GM04504 (cell line): ENCODE results near the gene CYB5R3.
"Not testable (repeated sequence)": the region's sequence is repeated elsewhere in the genome, so short reads cannot be mapped to it uniquely, and the experiment has no call there.

Experiments used
- DNase-seq: peaks from one replicate; pipeline ENCODE4 v3.0.0-alpha.2; 2012; ENCODE audit warnings: low read depth

The CYB5R3 gene

GRCh38 chr22:42601879-42602465 lies 47.2 kb downstream of the CYB5R3 start:
- no peak for DNase-seq

- no peak for DNase-seq
Observed at GRCh38 chr22:42596863-42597530, 52.2 kb downstream of the CYB5R3 start.

DNA sequence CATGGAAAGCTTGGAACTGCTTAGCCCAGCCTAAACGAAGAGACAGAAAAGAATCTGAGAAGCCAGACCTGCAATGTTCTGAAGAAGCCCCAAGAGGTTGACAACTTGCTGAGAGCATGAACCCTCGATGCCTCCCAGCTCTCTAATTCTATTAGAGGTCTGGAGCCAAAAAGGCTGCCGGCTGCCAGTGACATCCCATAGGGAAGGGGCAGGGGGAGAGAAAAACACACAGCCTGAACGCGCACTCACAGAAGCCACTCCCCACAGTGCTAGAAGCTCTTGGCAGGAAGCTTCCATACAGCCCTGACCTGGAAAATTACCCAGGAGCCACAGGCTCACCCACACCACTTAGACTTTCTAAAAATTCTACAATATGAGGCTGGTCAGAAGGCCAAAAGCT lies 52.9 kb downstream of the CYB5R3 start:
- DNase-seq = no peak

DNA sequence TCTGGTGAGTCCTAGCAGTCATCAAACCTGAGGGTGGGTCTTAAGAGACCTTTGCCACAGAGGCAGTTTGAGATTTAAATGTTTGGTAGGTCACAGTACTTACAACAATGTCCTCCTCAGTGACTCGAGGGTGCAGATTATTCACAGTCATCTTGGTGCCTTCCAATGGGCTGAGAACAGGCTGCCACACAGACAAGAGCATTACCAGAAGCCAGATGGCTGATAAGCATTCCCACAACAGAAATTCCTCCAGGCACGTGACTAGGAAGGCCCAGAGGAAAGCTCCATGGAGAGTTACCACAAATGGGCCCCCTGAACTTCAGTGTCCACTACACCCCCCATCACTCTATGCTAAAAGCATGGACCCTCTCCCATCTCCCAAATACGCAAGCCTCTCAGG lies 53.8 kb downstream of the CYB5R3 start:
- DNase-seq = no peak

GRCh38 chr22:42591987-42592386 lies 57.2 kb downstream of the CYB5R3 start:
- DNase-seq = no peak

DNA sequence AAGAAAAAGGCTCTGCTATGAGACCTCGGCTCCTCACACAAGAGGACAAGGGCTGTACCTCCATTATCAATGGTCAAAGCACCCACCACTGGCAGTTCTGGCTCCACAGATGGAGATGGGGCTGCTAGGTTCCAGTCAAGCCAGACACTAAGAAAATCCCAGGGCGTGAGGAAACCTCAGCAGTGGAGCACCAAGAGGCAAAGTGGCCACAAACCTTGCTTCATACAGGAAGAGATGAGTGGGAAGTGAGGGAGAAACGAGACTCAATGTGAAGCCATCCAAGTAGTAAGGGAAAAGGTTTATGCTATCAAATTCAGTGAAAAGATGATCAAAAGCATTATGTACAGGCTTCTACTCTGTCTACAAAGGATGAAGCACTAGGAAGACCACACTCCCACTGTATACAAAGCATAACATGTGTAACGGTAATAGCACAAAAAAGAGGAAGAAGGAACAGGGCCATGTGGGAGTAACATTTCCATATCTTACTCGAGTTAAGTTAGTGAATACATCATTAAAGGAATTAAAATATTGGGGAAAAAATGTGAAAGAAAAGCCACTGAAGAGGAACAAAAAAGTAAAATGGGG lies 61.5 kb downstream of the CYB5R3 start:
- DNase-seq = no peak

DNA sequence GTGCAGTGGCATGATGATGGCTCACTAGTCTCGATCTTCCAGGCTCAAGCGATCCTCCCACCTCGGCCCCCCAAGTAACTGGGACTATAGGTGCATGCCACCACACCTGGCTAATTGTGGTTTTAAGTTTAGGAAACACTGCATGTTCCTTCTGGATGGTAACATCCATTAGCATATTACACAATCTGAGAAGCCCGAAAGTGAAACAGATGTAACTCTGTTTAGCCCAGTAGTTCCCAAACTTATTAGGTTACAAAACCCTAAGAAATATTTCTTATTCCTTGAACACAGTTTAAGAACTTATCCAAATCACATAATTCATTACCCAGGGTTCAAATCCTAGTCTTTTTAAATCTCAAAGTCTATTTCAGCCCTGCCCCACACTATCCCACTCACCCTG lies 62.8 kb downstream of the CYB5R3 start:
- no peak for DNase-seq

- DNase-seq = no peak
Observed at GRCh38 chr22:42585096-42585495, 64.1 kb downstream of the CYB5R3 start.

DNA sequence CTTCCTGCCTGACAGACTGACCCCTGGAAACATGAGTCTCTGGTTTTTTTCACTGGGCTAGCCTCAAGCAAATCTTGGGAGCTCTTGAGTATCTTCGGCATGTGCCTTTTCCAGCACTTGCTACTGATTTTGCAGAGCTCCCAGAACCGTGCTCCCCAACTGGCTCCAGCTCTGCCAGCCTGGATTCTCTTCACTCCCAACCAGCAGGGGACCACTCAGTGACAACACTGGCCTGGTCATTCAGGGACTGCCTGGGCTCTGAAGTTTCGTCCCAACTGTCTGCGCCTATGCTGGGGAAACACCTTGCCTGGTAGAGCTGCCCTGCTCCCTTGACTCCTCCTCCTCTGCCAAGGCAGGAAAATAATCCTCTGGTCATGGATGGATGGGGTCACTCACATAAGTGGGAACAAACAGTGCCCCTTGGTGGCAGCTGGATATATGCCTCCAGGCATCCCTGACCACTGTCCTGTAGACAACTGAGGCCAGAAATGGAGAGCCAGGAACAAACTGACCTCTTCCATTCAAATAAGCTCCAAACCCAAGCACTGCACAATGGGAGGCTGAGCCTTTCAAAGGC lies 64.7 kb downstream of the CYB5R3 start:
- DNase-seq = no peak

- no peak for DNase-seq
Observed at GRCh38 chr22:42582987-42583386, 66.2 kb downstream of the CYB5R3 start.

DNA sequence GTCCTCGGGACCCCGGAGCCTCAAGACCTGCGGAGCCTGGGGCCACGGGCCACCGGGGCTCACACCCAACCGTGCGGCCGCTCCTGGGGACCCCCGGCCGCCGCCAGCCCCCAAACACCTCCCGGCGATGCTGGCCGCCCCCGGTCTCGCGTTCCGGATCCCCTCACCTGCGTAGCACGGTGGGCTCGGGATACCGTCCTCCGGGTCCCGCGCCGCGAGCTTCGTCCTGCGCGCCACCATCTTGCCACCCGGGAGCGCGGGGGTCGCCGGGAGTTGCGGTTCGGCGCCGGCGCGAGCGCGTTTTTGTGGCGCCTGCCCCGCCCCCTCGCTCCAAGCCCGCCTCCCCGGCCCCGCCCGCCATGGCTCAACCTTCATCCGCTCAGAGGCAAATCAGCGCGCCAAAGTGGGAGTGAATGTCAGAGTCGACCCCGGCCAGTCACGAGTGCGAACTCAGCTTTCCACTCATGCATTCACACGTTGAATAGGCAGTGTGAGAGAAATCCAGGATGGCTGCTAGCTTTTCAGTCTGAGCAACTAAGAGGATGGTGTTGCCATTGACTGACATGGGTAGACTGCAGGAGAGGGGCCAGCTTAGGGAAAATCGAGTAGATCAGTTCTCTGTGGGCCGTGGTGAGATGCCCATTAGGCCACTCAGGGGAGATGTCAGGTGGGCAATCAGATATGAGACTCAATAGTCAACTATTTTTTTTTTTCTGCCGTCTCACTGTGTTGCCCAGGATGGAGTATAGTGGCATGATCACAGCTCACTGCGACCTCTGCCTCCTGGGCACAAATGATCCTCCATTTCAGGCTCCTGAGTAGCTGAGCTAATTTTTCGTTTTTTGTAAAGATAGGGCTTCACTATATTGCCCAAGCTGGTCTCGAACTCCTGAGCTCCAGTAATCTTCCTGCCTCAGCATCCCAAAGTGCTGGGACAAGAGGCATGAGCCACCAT lies 67.2 kb downstream of the CYB5R3 start:
- peak; percentile 36 for DNase-seq

DNA sequence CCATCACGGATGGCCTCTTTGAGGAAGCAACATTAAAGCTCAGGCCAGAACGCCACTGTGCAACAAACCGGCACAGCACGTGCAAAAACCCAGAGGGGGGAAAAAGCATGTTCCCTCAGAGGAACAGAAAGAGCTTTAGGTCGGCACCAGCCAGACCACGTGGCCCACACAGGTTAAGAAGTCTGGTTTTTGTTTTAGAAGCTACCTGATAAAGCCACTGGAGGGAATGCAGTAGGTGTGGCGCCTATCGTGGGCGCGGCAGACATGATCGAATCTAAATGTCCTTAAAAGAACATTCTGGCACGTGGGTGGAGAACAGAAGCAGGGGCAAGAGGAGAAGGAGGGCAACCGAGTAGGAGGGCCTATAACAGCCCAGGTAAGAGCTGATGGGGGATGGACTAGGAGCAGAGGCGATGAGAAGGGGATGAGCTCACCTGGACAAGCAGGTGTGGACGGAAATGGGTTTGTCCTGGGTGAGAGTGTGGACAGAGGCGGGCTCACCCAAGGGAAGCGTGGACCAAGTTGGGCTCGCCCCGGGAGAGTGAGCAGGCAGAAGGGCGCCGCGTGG lies 67.9 kb downstream of the CYB5R3 start:
- not testable (repeated sequence) for DNase-seq

DNA sequence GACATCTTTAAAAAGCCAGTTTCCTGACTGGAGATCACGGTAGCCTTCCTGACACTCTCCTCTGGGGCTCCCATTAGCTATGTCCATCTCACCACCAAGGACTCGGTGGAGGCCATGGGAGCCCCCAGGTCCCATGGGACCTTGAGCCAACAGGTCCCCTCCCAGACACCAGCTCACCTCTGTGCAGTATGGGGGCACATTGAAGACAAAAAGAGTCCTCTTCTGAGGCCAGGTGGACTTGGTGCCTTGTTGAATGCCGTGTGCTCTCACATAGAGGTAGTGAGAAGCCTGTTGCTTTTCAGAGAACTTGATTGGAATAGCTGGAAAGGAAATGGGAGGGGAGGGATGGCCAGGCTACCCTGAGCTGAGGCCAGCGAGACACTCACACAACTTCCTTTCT lies 69.2 kb downstream of the CYB5R3 start:
- not testable (repeated sequence) for DNase-seq

DNA sequence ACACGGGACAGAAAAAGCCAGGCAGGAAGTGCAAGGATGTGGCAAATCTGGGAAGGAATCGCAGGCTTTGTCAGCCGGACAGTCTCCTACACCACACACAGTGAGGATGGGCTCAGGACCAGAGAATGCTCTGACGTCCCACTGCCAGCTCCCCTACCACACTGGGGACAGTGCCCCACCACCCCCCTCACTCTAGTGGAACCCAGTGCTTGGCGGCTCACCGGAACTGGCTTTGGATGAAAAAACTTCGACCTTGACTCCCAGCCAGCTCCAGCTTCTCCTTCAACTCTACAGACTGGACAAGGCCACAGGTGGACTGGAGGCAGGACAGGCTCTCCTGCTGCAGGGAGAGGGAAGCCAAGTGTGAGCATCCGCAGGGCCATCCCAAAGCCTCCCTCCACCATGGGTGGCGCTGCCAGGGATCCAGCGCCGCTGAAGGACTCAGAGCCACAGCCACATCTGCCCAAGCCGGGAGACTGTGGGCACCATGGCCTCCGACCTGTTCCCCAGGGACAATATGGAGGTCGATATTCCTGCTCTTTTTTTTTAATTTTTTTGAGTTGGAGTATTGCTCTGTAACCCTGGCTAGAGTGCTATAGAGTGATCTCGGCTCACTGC lies 71.5 kb downstream of the CYB5R3 start:
- DNase-seq = no peak

GRCh38 chr22:42577141-42577540 lies 72.1 kb downstream of the CYB5R3 start:
- DNase-seq = not testable (repeated sequence)

GRCh38 chr22:42575996-42576574 lies 73.1 kb downstream of the CYB5R3 start:
- DNase-seq = not testable (repeated sequence)

- DNase-seq = not testable (repeated sequence)
Observed at GRCh38 chr22:42574468-42574867, 74.7 kb downstream of the CYB5R3 start.

DNA sequence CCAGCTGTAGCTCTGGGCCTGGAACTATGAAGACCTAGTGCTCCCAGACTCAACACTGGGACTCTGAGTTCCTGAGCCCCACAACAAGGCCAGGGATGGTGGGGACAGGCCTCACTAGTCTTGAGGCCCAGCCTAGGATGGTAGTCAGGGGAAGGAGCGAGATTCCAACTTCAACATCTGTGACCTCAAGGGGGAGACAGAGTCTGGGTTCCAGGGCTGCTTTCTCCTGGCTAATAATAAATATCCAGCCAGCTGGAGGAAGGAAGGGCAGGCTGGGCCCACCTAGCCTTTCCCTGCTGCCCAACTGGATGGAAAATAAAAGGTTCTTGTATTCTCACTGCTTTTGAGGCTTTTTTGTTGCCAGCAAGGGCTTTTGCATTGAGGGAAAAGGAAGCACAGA lies 75.1 kb downstream of the CYB5R3 start:
- not testable (repeated sequence) for DNase-seq

GRCh38 chr22:42571068-42571467 lies 78.1 kb downstream of the CYB5R3 start:
- not testable (repeated sequence) for DNase-seq

DNA sequence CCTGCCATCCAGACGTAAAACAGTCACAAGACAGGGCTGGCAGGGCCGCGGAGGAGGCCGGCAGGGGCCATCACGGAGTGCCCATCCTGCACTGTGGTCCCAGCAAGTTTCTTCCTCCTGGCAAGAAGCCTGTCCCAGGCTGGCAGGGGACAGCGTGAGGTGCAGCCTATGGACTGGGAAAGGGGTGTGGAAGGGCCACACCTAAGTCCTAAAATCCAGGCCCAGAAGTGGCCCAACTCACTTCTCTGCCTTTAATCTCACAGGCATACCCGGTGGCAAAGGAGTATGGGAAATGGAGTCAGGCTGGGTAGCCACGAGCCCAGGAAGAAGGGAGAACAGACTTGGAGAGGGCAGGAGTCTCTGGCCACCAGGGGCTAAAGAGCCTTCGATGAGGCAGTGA lies 78.6 kb downstream of the CYB5R3 start:
- DNase-seq = not testable (repeated sequence)

DNA sequence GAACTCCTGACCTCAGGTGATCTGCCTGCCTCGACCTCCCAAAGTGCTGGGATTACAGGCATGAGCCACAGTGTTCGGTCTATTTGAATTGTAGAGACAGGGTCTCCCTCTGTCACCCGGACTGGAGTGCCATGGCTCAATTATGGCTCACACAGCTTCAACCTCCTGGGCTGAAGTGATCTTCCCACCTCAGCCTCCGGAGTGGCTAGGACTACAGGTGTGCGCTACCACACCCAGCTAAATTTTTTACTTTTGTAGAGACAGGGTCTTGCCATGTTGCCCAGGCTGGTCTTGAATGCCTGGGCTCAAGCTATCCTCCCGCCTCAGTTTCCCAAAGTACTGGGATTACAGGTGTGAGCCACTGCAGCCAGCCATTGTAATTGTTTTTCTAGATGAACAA lies 81.2 kb downstream of the CYB5R3 start:
- DNase-seq = not testable (repeated sequence)
